HG03064 (cell line): ENCODE data around the gene INPP5F.
"Not testable (repeated sequence)": the region's sequence is repeated elsewhere in the genome, so short reads cannot be mapped to it uniquely, and the experiment has no call there.

Source experiments
- ATAC-seq: cut with Tn5 transposase; IDR thresholded peaks from one replicate; pipeline ENCODE4 v1.9.1; 2021; ENCODE audit warnings: low read depth; ENCODE audit not compliant: unreplicated experiment

The INPP5F gene

GRCh38 chr10:119703903-119704508 lies 21.8 kb upstream of the INPP5F start:
- no peak for ATAC-seq

DNA sequence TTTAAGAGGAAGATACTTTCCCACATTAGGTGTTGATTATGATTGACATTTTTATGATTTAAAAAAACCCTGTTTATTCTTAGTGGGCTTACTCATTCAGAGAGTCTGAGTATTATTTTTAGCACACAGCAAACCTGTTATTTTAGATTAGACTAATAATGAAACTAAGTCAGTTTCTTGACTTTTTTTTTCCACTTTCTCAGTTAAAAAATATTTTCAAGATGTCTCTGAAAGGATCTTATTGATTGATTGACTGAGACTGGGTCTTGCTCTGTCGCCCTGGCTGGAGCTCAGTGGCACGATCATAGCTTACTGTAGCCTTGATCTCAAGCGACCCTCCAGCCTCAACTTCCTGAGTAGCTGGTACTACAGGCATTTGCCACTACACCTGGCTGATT lies 20.4 kb upstream of the INPP5F start:
- peak; percentile 63 for ATAC-seq

- ATAC-seq, result no peak
These were observed 19.1 kb upstream of the INPP5F start for GRCh38 chr10:119706521-119707278.

- ATAC-seq, result not testable (repeated sequence)
These were observed 18.5 kb upstream of the INPP5F start for GRCh38 chr10:119707331-119707730.

GRCh38 chr10:119710935-119711334 lies 14.9 kb upstream of the INPP5F start:
- not testable (repeated sequence) for ATAC-seq

DNA sequence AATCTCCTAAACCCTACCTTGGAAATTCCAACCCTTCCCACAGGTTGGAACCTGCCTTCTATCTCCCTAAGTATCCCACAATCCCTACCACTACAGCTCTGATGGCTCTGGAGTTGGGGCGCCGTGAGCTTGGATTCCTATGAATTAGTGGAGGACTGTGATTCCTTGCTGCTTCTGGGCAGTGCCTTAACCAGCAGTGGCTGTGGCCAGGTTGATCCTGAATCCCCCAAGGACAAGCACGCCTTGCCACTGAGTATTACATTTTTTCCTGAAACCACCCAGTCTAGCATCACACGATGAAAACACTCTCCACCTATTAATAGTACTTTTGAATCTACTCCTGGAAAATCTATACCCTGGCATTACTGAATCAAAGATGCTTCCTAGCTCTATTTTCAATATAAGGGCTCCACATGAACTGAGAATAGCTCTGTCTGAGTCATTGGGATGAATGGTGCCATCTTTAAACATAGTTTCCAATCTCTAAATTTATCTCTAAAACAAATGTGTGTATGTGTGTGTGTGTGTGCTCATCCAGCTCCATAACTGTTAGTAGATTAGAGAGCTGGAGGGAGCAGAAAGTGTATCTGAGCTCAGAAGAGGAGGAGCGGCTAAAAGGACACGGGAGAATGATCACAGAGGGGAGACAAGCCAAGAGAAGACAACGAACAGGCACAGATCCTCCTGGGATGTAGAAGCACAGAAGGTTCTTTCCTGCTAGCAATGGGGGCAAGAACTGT lies 11.9 kb upstream of the INPP5F start:
- ATAC-seq, result no peak

GRCh38 chr10:119714484-119714816 lies 11.4 kb upstream of the INPP5F start:
- ATAC-seq, result no peak

GRCh38 chr10:119715628-119716505 lies 10.0 kb upstream of the INPP5F start:
- no peak for ATAC-seq

DNA sequence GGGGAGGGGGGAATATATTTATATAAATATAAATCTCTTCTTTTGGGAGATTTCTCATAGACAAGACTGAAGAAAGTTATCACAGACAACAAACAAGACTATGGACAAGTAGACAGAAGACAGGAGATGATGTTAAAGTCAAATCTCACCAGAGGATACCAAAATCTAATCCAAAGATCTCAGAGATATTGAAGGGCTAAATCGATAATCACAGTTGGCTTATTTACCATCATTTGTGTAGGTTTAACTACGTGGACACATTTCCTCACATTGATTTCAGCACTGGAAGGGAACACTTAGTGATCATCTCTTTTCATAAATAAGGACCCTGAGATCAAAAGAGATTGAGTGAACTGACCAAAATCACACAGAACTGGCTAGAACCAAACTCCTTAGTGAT lies 2.7 kb upstream of the INPP5F start:
- no peak for ATAC-seq

DNA sequence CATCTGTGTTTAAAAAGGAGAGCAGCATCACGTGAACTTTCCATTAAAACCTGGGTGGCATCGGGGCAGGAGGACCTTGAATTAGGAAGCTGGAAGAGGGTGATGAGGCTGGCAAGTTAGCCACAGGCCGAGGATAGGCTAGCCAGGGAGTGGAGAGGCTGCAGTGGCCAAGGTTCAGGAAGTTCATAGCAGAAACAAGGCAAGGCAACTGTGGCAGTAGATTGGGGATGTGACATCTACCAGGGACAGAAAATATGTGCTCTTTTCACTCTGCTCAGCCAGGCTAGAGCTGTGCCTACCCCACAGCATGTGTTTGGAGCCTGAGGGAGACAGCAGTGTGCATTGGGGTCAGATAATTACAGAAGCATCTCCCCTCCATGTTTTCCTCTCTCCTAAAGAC lies 2.2 kb upstream of the INPP5F start:
- ATAC-seq, result no peak

DNA sequence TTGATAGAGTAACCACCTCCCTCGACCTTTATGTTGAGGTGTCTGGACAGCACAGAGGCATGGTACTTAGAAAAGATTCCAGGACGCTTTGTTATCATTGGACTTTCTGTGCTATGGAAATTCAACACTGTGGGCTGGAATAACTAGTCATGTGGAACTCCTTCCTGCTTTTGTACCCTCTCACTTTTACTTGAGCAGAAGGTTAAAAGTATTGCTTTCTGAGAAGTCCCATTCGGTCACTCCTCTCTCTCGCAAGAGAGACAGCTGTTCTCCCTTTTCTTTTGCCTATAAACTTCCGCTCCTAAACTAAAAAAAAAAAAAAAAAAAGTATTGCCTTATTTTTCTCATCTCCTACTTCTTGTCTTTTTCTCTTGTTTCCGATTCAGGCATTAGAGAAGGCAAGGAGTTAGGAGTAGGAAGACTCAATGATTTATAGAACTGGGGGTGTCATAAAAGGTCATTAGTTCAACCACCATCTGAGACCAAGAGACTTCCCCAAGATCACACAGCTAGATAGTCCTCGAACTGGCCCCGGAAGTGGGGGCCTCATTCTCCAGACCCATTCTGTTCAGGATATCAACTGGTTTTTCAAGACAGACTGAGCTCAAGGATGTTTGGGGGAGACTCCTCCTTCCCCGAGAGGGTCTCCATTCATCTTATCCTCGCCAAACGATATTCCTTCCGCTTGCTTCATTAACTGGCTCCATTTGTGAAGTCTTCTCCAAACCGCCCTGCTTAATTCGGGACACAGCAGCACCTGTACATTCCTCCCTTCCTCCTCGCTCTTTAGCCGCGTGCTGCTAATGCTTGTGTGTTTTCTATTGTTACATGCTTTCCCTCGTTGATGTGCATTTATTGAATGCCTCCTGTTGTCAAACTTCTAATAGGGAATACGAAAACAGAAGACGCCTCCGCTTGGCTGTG lies 995 bp upstream of the INPP5F start:
- peak; percentile 2 for ATAC-seq

DNA sequence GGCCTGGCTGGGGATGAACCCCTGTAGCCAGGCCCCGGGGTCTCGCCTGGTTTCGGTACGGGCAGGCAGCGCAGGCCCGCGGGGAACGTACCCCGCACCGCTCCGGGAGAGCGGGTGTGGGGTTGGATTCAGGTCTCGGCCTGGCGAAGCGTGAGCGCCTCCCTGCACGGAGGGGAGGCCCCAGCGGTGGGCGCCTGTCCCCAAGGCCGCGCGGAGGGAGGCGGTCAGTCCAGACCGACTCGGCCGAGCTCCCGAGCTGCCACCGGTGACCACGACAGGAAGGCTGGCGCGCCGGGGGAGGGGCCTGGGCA lies 378 bp upstream of the INPP5F start:
- ATAC-seq, result no peak

DNA sequence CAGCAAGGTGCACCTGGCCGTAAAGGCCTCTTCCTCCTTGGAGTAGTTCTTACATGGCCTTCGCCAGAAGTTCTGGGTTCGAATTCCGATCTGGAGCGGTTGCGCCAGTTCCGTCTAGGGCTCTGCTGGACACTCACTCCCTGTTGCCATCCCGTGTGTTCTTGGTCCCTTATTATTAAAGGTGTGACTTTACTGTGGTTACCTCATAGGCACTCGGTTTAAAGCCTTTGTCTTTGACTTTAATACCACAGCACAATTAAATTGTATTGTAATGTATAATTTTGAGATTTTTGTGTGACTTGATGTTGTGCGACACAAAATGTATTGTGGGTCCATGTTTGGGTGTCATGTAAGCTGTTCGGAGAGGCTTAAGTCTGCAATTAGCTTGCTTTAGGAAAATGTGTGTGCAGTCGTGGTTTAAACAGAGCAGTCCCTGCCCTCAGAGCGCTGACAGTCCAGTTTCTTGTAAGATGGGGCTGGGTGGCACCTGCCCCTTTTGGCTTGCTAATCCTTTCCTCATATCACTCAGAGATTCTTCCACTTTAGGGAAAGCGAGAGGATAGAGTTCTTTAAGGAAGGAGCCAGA lies 919 bp downstream of the INPP5F start:
- no peak for ATAC-seq

DNA sequence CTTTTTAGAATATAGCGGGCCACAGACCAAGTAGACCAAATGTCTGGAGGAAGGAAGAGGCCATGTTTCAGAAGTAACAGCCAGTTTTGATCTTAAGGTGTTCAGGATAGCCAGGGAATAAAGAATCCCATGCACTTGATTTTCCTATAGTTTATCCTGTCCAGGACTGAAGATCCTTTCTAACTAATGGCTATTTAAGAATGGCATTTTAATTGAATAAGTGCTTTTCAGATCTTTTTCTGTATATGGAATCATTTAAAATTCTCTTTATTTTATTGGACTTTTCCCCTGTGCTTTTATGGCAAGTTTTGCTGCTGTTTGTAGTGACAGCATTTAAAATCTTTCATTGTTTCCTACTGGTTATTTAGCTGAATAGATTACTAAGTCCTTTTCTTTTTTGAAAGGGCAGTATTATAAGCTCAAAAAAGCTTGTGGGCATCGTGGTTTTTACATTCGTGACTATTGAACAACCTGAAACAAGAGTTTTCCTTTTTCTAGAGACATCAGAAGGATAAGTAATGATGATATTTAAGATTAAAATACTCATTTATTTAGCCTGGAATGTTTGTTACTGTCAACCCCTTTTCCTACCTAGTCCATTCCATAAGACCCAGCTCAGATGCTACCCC lies 2.4 kb downstream of the INPP5F start:
- no peak for ATAC-seq

DNA sequence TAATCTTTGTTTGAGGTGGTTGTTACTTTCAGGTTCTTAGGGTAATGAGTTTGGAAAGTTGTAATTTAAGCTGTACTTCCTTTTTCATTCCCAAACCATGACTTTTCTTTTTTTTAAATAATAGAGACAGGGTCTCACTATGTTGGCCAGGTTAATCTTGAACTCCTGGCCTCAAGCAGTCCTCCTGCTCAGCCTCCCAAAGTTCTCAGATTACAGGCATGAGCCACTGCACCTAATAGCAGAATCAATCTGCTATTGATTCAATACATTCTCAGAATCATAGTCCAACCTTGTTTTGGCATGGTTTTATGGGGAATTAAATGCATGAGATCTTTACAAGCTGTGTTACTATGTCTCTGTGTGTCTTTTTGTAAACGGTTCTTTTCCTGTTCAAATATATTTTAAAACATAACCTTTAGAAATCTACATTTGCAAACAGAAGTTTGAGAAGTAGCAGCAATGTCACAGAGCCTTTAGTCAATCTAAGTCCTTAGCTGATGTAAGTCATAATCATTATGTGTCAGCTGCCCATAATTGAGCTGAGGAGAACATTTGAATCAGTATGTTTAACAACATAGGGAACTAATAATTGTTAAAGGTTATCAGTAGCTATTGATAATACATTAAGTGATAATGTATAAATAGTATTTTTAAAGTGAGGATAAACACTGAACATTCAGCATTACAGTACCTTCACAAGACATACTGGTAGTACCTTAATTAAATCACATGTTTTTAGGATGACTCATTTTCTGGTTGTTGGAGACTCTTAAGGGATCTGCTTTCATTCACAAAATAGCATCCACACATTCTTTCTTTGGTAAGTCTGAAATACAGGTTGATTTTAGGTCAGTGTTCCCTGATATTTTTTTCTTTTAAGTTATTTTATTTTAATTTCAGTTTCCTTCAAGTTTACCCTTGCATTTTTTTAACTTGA lies 8.8 kb downstream of the INPP5F start:
- ATAC-seq, result no peak

- ATAC-seq, result no peak
These were observed 9.6 kb downstream of the INPP5F start for GRCh38 chr10:119735451-119735850.

GRCh38 chr10:119736220-119736619 lies 10.4 kb downstream of the INPP5F start:
- no peak for ATAC-seq

DNA sequence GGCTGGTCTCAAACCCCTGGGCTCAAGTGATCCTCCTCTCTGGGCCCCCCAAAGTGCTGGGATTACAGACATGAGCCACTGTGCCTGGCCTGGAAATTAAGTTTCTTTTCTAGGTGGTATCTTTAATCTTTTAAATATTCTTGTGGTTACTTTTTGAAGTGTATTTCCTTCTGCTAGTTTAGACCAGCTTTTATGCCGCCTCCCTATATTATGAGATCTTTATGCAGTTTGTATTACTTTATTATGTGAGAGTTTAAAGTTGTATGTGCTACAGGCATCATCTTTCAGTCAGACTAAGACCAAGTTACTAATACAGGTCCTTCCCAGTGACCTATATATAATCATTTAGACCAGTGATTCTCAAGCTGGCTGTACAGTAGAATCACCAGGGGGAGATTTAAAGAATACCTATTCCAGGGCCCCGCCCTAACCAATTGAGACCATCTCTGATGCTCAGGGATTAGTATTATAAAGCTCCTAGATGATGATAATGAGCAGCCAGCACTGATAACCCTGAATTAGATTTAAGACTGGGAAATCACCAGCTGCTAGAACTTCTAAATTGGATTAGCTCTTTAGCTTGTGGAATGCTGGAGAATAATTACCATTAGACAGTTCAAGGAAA lies 11.3 kb downstream of the INPP5F start:
- ATAC-seq, result no peak
